GM19099 (cell line): ENCODE results near the gene RCSD1.

Source experiments
- POLR2A ChIP-seq: IDR thresholded peaks from 3 replicates; pipeline ENCODE4 v1.6.1; 2011; ENCODE audit warnings: low read depth; ENCODE audit not compliant: insufficient read length; ENCODE audit errors: extremely low read depth

Gene RCSD1

DNA sequence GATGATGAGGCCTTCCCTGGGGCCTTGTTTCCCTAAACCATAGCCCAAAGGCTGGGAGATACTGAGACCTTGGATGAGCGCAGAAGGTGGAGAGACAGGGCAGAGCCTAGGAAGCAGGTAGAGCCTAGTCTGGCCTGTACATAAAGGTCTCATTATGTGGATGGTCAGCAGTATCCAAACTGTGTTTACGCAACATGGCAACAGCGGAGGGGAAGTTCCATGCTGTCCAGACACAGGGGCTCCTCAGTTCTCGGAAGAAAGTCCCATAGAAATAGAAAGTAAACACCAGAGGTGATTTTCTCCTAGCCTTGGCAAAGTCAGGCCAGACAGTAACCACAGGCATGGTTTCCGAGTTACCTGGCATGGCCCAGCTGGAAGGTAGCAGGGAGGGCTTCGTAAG is 49.7 kb downstream of the RCSD1 start:
- TF ChIP-seq POLR2A: no peak

- no peak for TF ChIP-seq POLR2A
Measured at GRCh38 chr1:167681024-167681423, 51.0 kb downstream of the RCSD1 start.

DNA sequence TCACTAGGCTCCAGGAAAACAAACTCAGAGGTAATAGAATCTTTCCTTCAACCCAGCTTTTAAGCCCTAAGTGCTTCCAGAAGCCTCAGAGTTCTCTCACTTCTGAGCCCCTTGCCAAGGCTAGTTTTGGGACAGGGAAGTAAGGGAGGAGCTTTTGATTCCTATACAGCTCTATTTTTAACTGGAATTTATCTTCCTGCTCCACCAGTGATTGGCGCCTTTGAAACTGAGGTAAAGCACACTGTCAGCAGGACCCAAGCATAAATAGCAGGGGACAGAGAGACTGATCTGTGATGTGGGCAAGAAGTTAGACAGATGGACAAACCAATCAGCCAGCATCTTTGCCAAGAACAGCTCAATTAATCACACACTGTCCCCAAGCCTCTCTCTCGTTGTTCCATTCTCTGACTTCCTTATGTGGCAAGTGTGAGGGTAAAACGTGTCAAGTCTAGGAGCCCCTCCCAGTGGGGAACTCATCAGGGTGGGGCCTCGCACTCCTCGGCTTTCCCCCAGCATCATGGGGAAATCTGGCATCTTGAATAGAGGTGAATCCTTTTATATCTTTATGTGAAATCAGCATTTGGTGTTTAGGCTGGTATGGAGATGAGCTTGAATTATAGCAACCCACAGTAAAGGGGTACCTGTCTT is 51.5 kb downstream of the RCSD1 start:
- TF ChIP-seq POLR2A: no peak

DNA sequence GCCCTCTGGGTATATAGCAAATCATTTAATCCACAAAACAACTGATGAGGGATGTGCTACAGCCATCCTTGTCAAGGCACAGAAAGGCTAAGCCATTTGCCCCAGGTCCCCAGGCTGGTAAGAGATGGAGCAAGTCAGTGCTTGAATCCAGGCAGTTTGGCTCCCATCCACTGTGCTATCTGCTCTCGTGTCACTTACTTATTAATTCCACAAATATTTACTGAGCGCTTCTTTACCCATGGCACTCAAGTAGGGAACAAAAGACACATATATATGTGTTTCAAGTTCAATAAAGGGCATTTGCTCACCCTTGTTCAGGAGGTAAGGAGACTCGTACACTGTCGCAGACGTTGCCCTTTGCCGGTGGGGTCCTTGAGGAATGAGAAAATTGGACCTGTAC is 53.2 kb downstream of the RCSD1 start:
- no peak for TF ChIP-seq POLR2A

DNA sequence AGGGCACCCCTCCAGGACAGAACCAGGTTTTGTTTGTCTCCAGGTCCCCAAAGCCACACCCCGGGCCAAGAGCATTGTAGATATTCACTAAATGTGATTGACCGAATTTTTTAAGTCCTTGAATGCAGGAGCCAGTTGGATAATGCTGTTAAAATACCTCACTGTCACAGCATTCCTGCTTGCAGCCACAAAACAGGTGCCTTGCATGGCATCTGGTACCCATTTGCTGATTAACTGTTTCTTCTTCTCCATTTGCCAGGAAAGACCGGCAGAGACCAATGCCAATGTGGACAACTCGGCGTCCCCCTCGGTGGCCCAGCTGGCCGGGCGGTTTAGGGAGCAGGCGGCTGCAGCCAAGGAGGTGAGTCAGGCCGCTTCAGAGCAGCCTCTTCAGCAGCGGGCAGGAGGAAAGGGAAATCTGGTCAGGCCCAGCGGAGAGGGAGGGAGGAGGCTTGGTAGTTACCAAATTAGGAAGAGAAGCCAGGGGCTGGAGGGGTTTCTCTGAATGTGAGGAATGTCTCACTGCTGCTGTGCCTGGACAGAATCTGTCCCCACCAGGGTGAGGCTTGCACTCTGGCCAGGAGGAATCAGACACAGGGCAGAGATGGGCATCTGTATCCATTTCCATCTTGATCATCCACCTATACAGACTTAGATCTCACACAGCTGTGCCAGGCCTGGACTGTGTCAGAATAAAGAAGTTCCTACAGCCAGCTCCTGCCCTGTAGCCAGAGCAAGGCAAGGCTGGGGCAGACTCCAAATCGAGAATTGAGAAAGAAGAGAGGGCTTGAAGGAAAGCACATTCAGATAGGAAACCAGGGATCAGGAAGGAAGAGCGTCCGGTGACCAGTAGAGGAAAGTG is 53.8 kb downstream of the RCSD1 start:
- no peak for TF ChIP-seq POLR2A

GRCh38 chr1:167685844-167686243 is 55.8 kb downstream of the RCSD1 start:
- no peak for TF ChIP-seq POLR2A

GRCh38 chr1:167687919-167688519 is 58.0 kb downstream of the RCSD1 start:
- no peak for TF ChIP-seq POLR2A

DNA sequence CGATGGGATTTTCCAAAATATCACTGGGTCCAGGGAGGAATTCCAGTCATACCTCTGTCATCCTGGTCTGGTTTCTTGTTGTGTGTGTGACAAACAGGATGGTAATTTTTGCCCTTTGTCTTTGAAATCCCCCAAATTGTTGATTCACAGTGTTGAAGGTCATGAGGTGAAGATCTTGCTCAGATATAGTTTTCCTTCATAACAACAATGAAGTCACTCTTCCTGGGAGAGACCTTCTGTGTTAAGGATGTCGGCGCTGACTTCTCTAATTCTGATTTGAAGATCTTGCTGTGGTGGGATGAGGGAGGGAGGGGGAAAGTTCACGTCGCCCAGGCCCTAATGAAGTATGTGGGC is 59.5 kb downstream of the RCSD1 start:
- TF ChIP-seq POLR2A: no peak

- no peak for TF ChIP-seq POLR2A
Measured at GRCh38 chr1:167690053-167690452, 60.0 kb downstream of the RCSD1 start.

GRCh38 chr1:167693425-167694045 is 63.5 kb downstream of the RCSD1 start:
- no peak for TF ChIP-seq POLR2A

DNA sequence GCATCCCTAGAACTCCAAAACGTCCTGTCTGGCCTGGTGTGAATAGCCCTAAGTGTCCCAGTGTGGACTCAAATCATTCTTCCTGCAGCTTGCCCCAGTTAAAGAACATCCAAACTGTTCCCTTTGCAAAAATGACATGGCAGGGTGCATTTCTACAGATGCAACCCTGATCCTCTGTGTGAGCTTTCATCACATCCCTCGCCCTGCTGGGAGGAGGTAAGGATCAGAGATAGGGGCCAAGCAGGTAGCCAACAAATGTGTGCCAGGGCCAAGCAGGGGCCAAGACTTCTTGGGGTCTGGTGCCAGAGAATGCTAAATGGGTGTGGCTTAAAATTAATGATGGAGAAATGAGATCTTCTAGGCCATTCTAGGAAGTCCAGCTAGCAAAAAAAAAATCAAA is 64.7 kb downstream of the RCSD1 start:
- no peak for TF ChIP-seq POLR2A

DNA sequence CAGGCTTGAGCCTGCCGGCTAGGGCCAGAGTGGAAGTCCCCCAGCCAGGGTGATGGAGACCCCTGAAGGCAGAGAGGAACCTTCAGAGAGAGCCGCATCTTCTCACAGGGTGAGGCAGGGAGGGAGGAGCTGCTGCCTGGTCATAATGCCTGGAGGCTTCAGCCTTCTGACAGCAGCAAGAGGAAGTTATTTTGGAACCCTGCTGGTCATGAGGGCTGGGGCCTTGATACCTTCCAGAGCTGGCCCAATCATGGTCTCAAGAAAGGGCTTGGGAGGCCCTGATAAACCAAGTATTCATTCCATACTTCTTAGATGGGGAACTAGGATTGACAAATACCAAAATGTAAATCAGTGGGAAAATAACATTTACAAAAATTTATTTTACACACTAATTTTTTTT is 65.1 kb downstream of the RCSD1 start:
- TF ChIP-seq POLR2A: no peak

DNA sequence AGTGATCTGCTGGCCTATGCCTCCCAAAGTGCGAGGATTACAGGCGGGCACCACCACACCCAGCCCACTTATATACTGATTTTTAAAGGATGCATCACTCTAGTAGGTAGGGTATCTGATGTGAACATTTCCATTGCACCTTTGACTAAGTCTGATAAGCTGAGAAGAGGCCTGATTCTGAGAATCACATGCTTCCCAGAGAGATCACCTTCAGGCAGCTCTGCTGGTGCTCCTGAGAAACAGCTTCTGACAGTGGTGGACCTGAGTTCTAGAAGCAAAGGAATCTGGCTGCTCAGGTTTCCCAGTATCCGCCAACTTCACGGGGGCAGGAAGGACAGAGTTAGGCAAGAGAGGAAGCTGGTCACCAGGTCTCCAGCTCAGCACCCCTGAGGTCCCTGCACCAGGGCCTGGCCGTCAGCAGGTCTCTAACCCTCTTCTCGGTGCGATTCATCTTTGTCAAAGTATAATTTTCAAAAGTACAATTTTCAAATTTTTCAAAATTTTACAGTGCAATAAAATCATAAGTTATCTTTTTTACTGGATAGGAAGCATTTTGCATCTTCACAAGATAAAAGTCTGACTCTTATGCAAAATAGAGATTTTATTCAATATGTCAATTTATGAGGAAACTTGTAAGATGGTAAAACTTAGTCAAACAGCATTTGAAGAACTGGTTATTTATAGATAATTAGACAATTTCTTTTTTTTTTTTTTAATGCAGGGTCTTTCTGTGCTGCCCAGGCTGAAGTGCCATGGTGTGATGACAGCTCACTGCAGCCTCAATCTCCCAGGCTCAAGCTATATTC is 65.9 kb downstream of the RCSD1 start:
- TF ChIP-seq POLR2A: no peak

DNA sequence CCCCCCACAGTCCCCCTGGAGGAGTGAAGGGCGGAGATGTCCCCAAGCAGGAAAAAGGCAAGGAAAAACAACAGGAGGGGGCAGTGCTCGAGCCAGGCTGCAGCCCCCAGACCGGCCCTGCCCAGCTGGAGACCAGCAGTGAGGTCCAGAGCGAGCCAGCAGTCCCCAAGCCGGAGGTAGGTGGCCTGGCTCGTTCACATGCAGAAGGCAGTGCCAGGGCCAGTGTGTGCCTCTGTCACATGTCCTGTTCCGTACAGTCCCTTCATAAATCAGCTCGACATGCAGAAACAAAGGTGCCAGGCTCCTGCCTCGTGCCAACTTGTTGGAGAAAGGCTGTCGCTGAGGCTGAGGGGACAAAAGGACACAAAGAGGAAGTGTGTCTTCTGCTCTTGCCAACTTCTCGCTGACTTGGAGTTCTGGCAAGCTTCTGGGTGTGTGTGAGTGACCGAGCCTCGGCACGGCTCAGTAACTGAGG is 67.7 kb downstream of the RCSD1 start:
- TF ChIP-seq POLR2A: no peak

- no peak for TF ChIP-seq POLR2A
Measured at GRCh38 chr1:167698313-167698712, 68.3 kb downstream of the RCSD1 start.
